Breast epithelium (tissue), 4 donors: ENCODE results near the gene PSORS1C1. TPM values are rescaled to one million over a fixed set of nuclear protein-coding genes. Genes with fewer than 3 reads are reported as not detected.

Experiments
- DNase-seq, 2 donors: peaks; one replicate each; pipeline ENCODE4 v3.0.0-alpha.2; 2019; ENCODE audit warnings: low spot score in 2 of 2
- H3K27ac ChIP-seq, 2 donors: fragments of 200-600 bp; sonication (generic) in 1 of 2; one replicate each; pipeline ENCODE4 v1.5.1; 2016 to 2019; ENCODE audit warnings: mild to moderate bottlenecking in 1 of 2
- H3K27me3 ChIP-seq, 2 donors: fragments of 200-600 bp; sonication (generic) in 1 of 2; one replicate each; pipeline versions ENCODE4 v1.5.1 to v1.6.0; 2017 to 2019; ENCODE audit warnings: control low read depth in 1 of 2, mild to moderate bottlenecking in 1 of 2
- H3K36me3 ChIP-seq: fragments of 200-600 bp; one replicate; pipeline ENCODE4 v1.5.1; 2019
- H3K4me1 ChIP-seq, 2 donors: fragments of 200-600 bp; sonication (generic); one replicate each; pipeline ENCODE4 v1.5.1; 2016 to 2019; ENCODE audit warnings: control low read depth in 1 of 2
- H3K4me3 ChIP-seq, 3 donors: fragments of 200-600 bp; sonication (generic); 1 replicate in 2 of 3; 2 replicates in 1 of 3; pipeline ENCODE4 v1.5.1; 2016 to 2019; ENCODE audit warnings: mild to moderate bottlenecking in 3 of 3, moderate library complexity in 2 of 3
- H3K9me3 ChIP-seq, 2 donors: fragments of 200-600 bp; sonication (generic) in 1 of 2; one replicate each; pipeline ENCODE4 v1.5.1; 2016 to 2019; ENCODE audit warnings: control low read depth in 1 of 2
- POLR2A ChIP-seq: fragments of 450-650 bp; IDR thresholded peaks from one replicate; pipeline ENCODE4 v1.6.1; 2016; ENCODE audit warnings: antibody characterized with exemption, mild to moderate bottlenecking, moderate library complexity
- POLR2AphosphoS5 ChIP-seq, 3 donors: sonication (generic); formaldehyde crosslinking; IDR thresholded peaks; one replicate each; pipeline ENCODE4 v1.6.1; 2017; ENCODE audit warnings: antibody characterized with exemption in 3 of 3
- intact Hi-C: fragments of 100-400 bp; cut with DNase I; formaldehyde crosslinking; loops from one replicate; pipeline ENCODE4 v1.15.1; 2023; ENCODE audit warnings: low total_unique reads
- total RNA-seq, 3 donors: library from RNA; depleted of rRNA; stranded (reverse); fragments of >200 nt; gene quantifications; one replicate each; pipeline ENCODE4 v1.1.0, GENCODE V29; 2016
- TF ChIP-seq, protein P1 (sequence below), 3 donors: fragments of 450-650 bp; IDR thresholded peaks; one replicate each; pipeline ENCODE4 v1.5.1; 2016 to 2017; ENCODE audit warnings: antibody characterized with exemption in 3 of 3, mild to moderate bottlenecking in 3 of 3, moderate library complexity in 3 of 3

Gene PSORS1C1
- total RNA-seq, 3 donors from 2014 or later, result 0.48 to 2.0 (median 1.9) TPM

DNA sequence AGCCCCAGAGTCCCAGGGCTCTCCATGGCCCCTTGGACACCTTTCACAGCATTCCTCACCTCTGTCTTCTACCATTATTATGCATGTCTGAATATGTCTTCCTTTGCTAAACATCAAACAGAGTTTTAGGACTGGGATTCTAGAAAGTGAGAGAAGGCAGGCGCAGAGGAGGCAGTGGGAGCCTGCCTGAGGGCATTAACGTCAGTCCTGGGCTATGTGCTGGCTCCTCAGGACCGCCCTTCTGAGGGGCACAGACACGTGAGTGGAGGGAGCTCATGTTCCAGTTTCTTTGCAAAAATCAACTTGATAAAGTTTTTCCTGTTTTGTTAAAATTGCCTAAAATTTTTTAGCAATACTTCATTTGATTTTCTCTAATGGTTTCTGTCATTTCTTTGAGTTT, 40.2 kb upstream of the PSORS1C1 start:
- no peaks in the 10 kb centered on the region for H3K9me3 ChIP-seq
- no peak overlapping the region for H3K27ac ChIP-seq
- intact Hi-C loops, result loop anchor here (10.0 kb wide), 1 partner anchor 160 kb away; the partner anchor contains the start of gene VARS2
- TF ChIP-seq POLR2A, result no peak
- TF ChIP-seq POLR2AphosphoS5 (IDR thresholded peaks at IDR 0.05), result no peak
- TF ChIP-seq, protein P1, sequence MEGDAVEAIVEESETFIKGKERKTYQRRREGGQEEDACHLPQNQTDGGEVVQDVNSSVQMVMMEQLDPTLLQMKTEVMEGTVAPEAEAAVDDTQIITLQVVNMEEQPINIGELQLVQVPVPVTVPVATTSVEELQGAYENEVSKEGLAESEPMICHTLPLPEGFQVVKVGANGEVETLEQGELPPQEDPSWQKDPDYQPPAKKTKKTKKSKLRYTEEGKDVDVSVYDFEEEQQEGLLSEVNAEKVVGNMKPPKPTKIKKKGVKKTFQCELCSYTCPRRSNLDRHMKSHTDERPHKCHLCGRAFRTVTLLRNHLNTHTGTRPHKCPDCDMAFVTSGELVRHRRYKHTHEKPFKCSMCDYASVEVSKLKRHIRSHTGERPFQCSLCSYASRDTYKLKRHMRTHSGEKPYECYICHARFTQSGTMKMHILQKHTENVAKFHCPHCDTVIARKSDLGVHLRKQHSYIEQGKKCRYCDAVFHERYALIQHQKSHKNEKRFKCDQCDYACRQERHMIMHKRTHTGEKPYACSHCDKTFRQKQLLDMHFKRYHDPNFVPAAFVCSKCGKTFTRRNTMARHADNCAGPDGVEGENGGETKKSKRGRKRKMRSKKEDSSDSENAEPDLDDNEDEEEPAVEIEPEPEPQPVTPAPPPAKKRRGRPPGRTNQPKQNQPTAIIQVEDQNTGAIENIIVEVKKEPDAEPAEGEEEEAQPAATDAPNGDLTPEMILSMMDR (IDR thresholded peaks at IDR 0.05), result no peak
- no peaks in the 10 kb centered on the region for H3K27me3 ChIP-seq
- H3K4me3 ChIP-seq, result no peak overlapping the region
- H3K36me3 ChIP-seq, result no peaks in the 10 kb centered on the region
- DNase-seq, result no peak
- no peaks in the 10 kb centered on the region for H3K4me1 ChIP-seq

DNA sequence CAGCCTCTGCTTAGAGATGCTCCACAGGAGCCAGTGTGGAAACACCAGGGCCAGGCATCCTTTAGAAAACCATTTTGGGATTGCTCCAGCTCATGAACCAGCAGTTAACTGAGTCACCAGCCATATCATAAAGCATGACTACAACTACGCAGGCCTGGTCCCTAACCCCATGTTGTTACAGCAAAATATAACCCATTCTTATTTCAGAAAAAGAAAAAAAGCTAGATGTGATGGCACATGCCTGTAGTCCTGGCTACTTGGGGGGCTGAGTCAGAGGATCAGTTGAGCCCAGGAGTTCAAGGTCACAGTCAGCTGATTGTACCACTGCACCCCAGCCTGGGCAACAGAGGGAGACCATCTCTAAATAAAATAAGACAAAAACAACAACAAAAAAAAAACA, 39.1 kb upstream of the PSORS1C1 start:
- DNase-seq, result no peak
- Histone ChIP-seq H3K4me3 (no peak overlapping the region), H3K4me1 (no peaks in the 10 kb centered on the region), H3K27me3 (no peaks in the 10 kb centered on the region), H3K36me3 (no peaks in the 10 kb centered on the region), H3K9me3 (no peaks in the 10 kb centered on the region), H3K27ac (no peak overlapping the region)
- TF ChIP-seq, protein P1 (IDR thresholded peaks at IDR 0.05), result no peak
- no peak for TF ChIP-seq POLR2A
- TF ChIP-seq POLR2AphosphoS5 (IDR thresholded peaks at IDR 0.05), result no peak
- intact Hi-C loops, result loop anchor here (10.0 kb wide), 1 partner anchor 161 kb away; the partner anchor contains the start of gene VARS2

DNA sequence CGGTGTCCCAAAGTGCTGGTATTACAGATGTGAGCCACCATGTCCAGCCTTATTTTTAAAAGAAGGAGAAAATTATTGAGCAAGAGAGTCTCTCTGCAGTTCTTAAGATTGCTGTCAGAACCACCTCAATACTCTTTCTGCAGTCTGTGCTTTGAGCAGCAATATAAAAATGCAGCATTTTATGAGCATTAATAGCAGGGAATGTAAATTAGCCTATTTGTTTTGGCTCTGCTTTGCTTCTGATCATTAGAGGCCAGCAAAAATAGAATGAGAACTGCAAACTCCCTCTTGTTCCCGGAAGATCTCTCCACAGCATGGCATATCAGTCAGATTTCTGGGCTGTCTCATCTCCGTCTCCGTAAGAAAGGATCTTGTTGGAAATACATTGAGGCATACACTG, 38.0 kb upstream of the PSORS1C1 start:
- Histone ChIP-seq H3K4me1 (no peaks in the 10 kb centered on the region), H3K27me3 (no peaks in the 10 kb centered on the region), H3K9me3 (no peaks in the 10 kb centered on the region), H3K4me3 (no peak overlapping the region), H3K36me3 (no peaks in the 10 kb centered on the region), H3K27ac (no peak overlapping the region)
- intact Hi-C loops, result loop anchor here (10.0 kb wide), 1 partner anchor 162 kb away; the partner anchor contains the start of gene VARS2
- DNase-seq, result no peak
- TF ChIP-seq POLR2AphosphoS5 (IDR thresholded peaks at IDR 0.05), result no peak
- no peak for TF ChIP-seq POLR2A
- TF ChIP-seq, protein P1 (IDR thresholded peaks at IDR 0.05), result no peak

DNA sequence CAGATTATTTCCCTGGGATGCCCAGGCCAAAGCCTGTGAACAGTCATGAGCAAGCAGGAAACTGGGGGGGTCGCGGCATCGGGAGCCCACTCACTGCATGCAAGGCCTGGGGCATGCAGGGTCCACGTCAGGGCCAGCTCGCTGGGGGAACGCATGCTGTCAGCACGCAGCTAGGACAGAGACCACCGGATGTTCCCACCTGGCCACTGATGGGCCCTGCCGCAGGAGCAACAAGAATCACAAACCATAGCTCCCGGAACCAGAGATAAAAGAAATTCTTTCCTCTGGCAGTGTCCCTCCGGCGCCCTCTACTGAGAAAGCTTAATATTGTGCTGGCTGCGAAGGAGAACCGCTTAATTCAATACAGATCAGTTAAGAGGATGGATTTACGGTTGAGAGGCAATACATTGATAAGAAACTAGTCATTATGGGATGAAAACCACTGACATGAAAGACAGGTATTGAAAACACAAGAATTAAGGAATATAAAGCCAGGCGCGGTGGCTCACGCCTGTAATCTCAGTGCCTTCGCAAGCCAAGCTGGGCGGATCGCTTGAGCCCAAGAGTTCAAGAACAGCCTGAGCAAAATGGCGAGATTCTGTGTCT, 34.8 kb upstream of the PSORS1C1 start:
- peak overlapping the region in 2 of 3 donors; percentile 33 to 55 for H3K4me3 ChIP-seq

DNA sequence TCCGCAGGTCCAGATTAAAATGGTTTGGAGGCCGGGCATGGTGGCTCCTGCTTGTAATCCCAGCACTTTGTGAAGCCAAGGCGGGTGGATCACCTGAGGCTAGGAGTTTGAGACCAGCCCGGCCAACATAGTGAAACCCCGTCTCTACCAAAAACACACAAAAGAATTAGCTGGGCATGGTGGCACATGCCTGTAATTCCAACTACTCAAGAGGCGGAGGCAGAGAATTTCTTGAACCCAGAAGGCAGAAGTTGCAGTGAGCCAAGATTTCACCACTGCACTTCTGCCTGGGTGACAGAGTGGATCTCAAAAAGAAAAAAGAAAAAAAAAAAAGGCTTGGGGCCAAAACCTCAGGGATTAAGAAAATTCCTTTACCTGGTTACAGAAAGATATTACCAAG, 32.7 kb upstream of the PSORS1C1 start:
- intact Hi-C loops, result no loop called here
- DNase-seq, result peak in 1 of 2 donors; percentile 71

More for the DNA sequence above, 34.8 kb upstream of the PSORS1C1 start:
- no peaks in the 10 kb centered on the region for H3K4me1 ChIP-seq
- H3K27me3 ChIP-seq, result no peaks in the 10 kb centered on the region
- H3K36me3 ChIP-seq, result no peaks in the 10 kb centered on the region
- H3K27ac ChIP-seq, result no peak overlapping the region
- H3K9me3 ChIP-seq, result no peaks in the 10 kb centered on the region
- DNase-seq, result peak; percentile 50 to 60
- intact Hi-C loops, result loop anchor here (10.0 kb wide), 1 partner anchor 165 kb away; the partner anchor contains the start of gene VARS2
- TF ChIP-seq, protein P1 (IDR thresholded peaks at IDR 0.05), result peak; percentile 58 to 75 (median 71)
- no peak for TF ChIP-seq POLR2A
- no peak for TF ChIP-seq POLR2AphosphoS5 (IDR thresholded peaks at IDR 0.05)

More for the DNA sequence above, 32.7 kb upstream of the PSORS1C1 start:
- Histone ChIP-seq H3K27ac (no peak overlapping the region), H3K9me3 (no peaks in the 10 kb centered on the region), H3K4me3 (no peak overlapping the region), H3K27me3 (no peaks in the 10 kb centered on the region), H3K36me3 (no peaks in the 10 kb centered on the region), H3K4me1 (no peaks in the 10 kb centered on the region)
- TF ChIP-seq, protein P1 (IDR thresholded peaks at IDR 0.05), result no peak
- TF ChIP-seq POLR2AphosphoS5 (IDR thresholded peaks at IDR 0.05), result no peak
- TF ChIP-seq POLR2A, result no peak
